DOHH2 (cell line): Measurements from ENCODE around the gene CYP3A5.
"Not testable (repeated sequence)": the region's sequence is repeated elsewhere in the genome, so short reads cannot be mapped to it uniquely, and the experiment has no call there.

Source experiments
- H3F3A ChIP-seq: fragments of 200-600 bp; sonication (generic), shearing (Covaris generic); 2 replicates; pipeline ENCODE4 v1.6.0; 2016; ENCODE audit warnings: antibody characterized with exemption, mild to moderate bottlenecking; ENCODE audit not compliant: control insufficient read depth, insufficient read depth
- H3K27ac ChIP-seq: fragments of 200-600 bp; sonication (generic); 2 replicates; pipeline ENCODE4 v1.5.1; 2014; ENCODE audit warnings: low read depth, mild to moderate bottlenecking, low read length, moderate library complexity
- H3K27me3 ChIP-seq: fragments of 200-600 bp; sonication (generic); 2 replicates; pipeline ENCODE4 v1.6.1; 2014; ENCODE audit warnings: mild to moderate bottlenecking, low read length, mixed read lengths; ENCODE audit not compliant: control insufficient read depth
- H3K36me3 ChIP-seq: fragments of 200-600 bp; sonication (generic); 2 replicates; pipeline ENCODE4 v1.6.1; 2014; ENCODE audit warnings: mild to moderate bottlenecking, low read length, moderate library complexity, mixed read lengths; ENCODE audit not compliant: control insufficient read depth
- H3K4me1 ChIP-seq: fragments of 200-600 bp; sonication (generic); 2 replicates; pipeline ENCODE4 v1.6.1; 2014; ENCODE audit warnings: mild to moderate bottlenecking, low read length, mixed read lengths; ENCODE audit not compliant: control insufficient read depth
- H3K4me2 ChIP-seq: fragments of 200-600 bp; sonication (generic); 2 replicates; pipeline ENCODE4 v1.6.0; 2014; ENCODE audit warnings: mild to moderate bottlenecking, low read length, moderate library complexity
- H3K4me3 ChIP-seq: fragments of 200-600 bp; sonication (generic); 2 replicates; pipeline ENCODE4 v1.5.1; 2014; ENCODE audit warnings: mild to moderate bottlenecking, low read length, mixed read lengths
- H3K79me2 ChIP-seq: fragments of 200-600 bp; sonication (generic); 2 replicates; pipeline ENCODE4 v1.6.1; 2014; ENCODE audit warnings: mild to moderate bottlenecking, low read length, mixed read lengths; ENCODE audit not compliant: control insufficient read depth
- H3K9me2 ChIP-seq: fragments of 200-600 bp; sonication (generic); replicated peaks from 2 replicates; pipeline ENCODE4 v1.6.1; 2014; ENCODE audit warnings: mild to moderate bottlenecking, low read length, mixed read lengths; ENCODE audit not compliant: control insufficient read depth
- H3K9me3 ChIP-seq: fragments of 200-600 bp; sonication (generic); 2 replicates; pipeline ENCODE4 v1.6.1; 2014; ENCODE audit warnings: antibody characterized with exemption, low read length, mixed read lengths; ENCODE audit not compliant: control insufficient read depth, insufficient read depth
- H4K20me1 ChIP-seq: fragments of 200-600 bp; sonication (generic); 2 replicates; pipeline ENCODE4 v1.6.0; 2014; ENCODE audit warnings: low read depth, mild to moderate bottlenecking, antibody characterized with exemption, low read length, moderate library complexity; ENCODE audit not compliant: control insufficient read depth, insufficient read depth
- CTCF ChIP-seq: fragments of 200-600 bp; sonication (generic); IDR thresholded peaks from one replicate; pipeline ENCODE4 v1.5.1; 2014; ENCODE audit warnings: antibody characterized with exemption, mild to moderate bottlenecking, low read depth, low read length; ENCODE audit not compliant: poor library complexity, severe bottlenecking
- EZH2phosphoT487 ChIP-seq: fragments of 200-600 bp; sonication (generic); IDR thresholded peaks from 2 replicates; pipeline ENCODE4 v1.6.1; 2017; ENCODE audit warnings: borderline replicate concordance, mild to moderate bottlenecking, antibody characterized with exemption, low read length, moderate library complexity, mixed read lengths

Gene CYP3A5

GRCh38 chr7:99709260-99709659 lies 29.5 kb upstream of the CYP3A5 start:
- TF ChIP-seq EZH2phosphoT487 (no peak), CTCF (no peak)
- Histone ChIP-seq H3K9me2 (no peaks in the 10 kb centered on the region), H3K27me3 (peaks cover 5% of the 10 kb centered on the region; the same call in 1 of the 2 replicates), H3K4me3 (no peak overlapping the region), H3K27ac (no peak overlapping the region), H3K79me2 (no peaks in the 10 kb centered on the region), H4K20me1 (no peaks in the 10 kb centered on the region), H3K36me3 (no peaks in the 10 kb centered on the region), H3K4me2 (no peak overlapping the region), H3K4me1 (no peaks in the 10 kb centered on the region), H3F3A (no peaks in the 10 kb centered on the region), H3K9me3 (no peaks in the 10 kb centered on the region)

GRCh38 chr7:99707096-99707495 lies 27.3 kb upstream of the CYP3A5 start:
- TF ChIP-seq EZH2phosphoT487 (no peak), CTCF (no peak)
- no peak overlapping the region for H3K4me2 ChIP-seq
- no peaks in the 10 kb centered on the region for H3K36me3 ChIP-seq
- H4K20me1 ChIP-seq: no peaks in the 10 kb centered on the region
- H3K9me3 ChIP-seq: no peaks in the 10 kb centered on the region
- H3K27me3 ChIP-seq: peaks cover 5% of the 10 kb centered on the region; the same call in 1 of the 2 replicates
- no peak overlapping the region for H3K27ac ChIP-seq
- H3K79me2 ChIP-seq: no peaks in the 10 kb centered on the region
- no peaks in the 10 kb centered on the region for H3K9me2 ChIP-seq
- no peaks in the 10 kb centered on the region for H3F3A ChIP-seq
- H3K4me3 ChIP-seq: no peak overlapping the region
- H3K4me1 ChIP-seq: no peaks in the 10 kb centered on the region

GRCh38 chr7:99699946-99700345 lies 20.1 kb upstream of the CYP3A5 start:
- TF ChIP-seq CTCF: no peak
- TF ChIP-seq EZH2phosphoT487: no peak
- Histone ChIP-seq H3K4me2 (no peak overlapping the region), H3K27ac (no peak overlapping the region), H3K27me3 (peaks cover 19% of the 10 kb centered on the region), H3K4me3 (no peak overlapping the region), H3F3A (no peaks in the 10 kb centered on the region), H3K9me2 (no peaks in the 10 kb centered on the region), H3K4me1 (no peaks in the 10 kb centered on the region), H3K9me3 (no peaks in the 10 kb centered on the region), H3K79me2 (no peaks in the 10 kb centered on the region), H3K36me3 (no peaks in the 10 kb centered on the region), H4K20me1 (no peaks in the 10 kb centered on the region)

- not testable (repeated sequence) for H3K36me3 ChIP-seq
Measured at GRCh38 chr7:99698867-99699730, 19.3 kb upstream of the CYP3A5 start.

More at GRCh38 chr7:99698867-99699730, 19.3 kb upstream of the CYP3A5 start:
- H3K4me1 ChIP-seq, H3K9me3 ChIP-seq, H3K79me2 ChIP-seq, H3K4me3 ChIP-seq, H3K4me2 ChIP-seq, H3F3A ChIP-seq, H3K27ac ChIP-seq, H4K20me1 ChIP-seq, H3K9me2 ChIP-seq: not testable (repeated sequence)
- peaks cover 22% of the 10 kb centered on the region for H3K27me3 ChIP-seq
